ENCODE data around the gene SETD5.

The SETD5 gene

GRCh38 chr3:9388142-9388541 is 9.3 kb upstream of the SETD5 start:
- DNase-seq, result no peak

GRCh38 chr3:9388562-9389272 is 8.7 kb upstream of the SETD5 start:
- DNase-seq, result no peak

- no peak for DNase-seq
Observed at GRCh38 chr3:9390265-9390888, 7.0 kb upstream of the SETD5 start.

GRCh38 chr3:9392041-9392440 is 5.4 kb upstream of the SETD5 start:
- no peak for DNase-seq

GRCh38 chr3:9395570-9396300 is 1.7 kb upstream of the SETD5 start:
- DNase-seq, result no peak

- peak; percentile 88 for DNase-seq
Observed at GRCh38 chr3:9396301-9396631, 1.1 kb upstream of the SETD5 start.

GRCh38 chr3:9396632-9397331 is 633 bp upstream of the SETD5 start:
- peak; percentile 98 for DNase-seq

GRCh38 chr3:9397906-9398699 is 688 bp downstream of the SETD5 start:
- no peak for DNase-seq

- peak; percentile 65 for DNase-seq
Observed at GRCh38 chr3:9398700-9399336, 1.4 kb downstream of the SETD5 start.

- no peak for DNase-seq
Observed at GRCh38 chr3:9399337-9399703, 1.9 kb downstream of the SETD5 start.

GRCh38 chr3:9399746-9400145 is 2.3 kb downstream of the SETD5 start:
- DNase-seq, result no peak

- no peak for DNase-seq
Observed at GRCh38 chr3:9400616-9401015, 3.2 kb downstream of the SETD5 start.

GRCh38 chr3:9401986-9402385 is 4.6 kb downstream of the SETD5 start:
- no peak for DNase-seq

GRCh38 chr3:9402410-9403228 is 5.2 kb downstream of the SETD5 start:
- no peak for DNase-seq

- DNase-seq, result no peak
Observed at GRCh38 chr3:9403463-9403862, 6.0 kb downstream of the SETD5 start.

GRCh38 chr3:9404680-9405079 is 7.3 kb downstream of the SETD5 start:
- DNase-seq, result peak; percentile 33

- DNase-seq, result no peak
Observed at GRCh38 chr3:9405756-9406155, 8.3 kb downstream of the SETD5 start.

- DNase-seq, result no peak
Observed at GRCh38 chr3:9406856-9407626, 9.6 kb downstream of the SETD5 start.

- DNase-seq, result no peak
Observed at GRCh38 chr3:9408061-9408460, 10.6 kb downstream of the SETD5 start.

GRCh38 chr3:9408546-9408945 is 11.1 kb downstream of the SETD5 start:
- no peak for DNase-seq

Data from CD4-positive, alpha-beta T cell treated with Interleukin-17A for 1 hour (primary cell).